Tibial nerve (tissue), 3 donors: Measurements from ENCODE around the gene KRTAP10-8.

Source experiments
- CTCF ChIP-seq, 5 experiments: fragments of 200-600 bp in 3 of 5; fragments of 450-650 bp in 2 of 5; sonication (generic) in 3 of 5; IDR thresholded peaks; one replicate each; pipeline ENCODE4 v1.5.1; 2016 to 2019; ENCODE audit warnings: antibody characterized with exemption in 5 of 5, mild to moderate bottlenecking in 3 of 5, moderate library complexity in 2 of 5
- POLR2A ChIP-seq, 2 donors: fragments of 450-650 bp; IDR thresholded peaks; one replicate each; pipeline ENCODE4 v1.6.1; 2017; ENCODE audit warnings: antibody characterized with exemption in 2 of 2, mild to moderate bottlenecking in 2 of 2, moderate library complexity in 2 of 2

- TF ChIP-seq CTCF (IDR thresholded peaks at IDR 0.05) (no peak), POLR2A (IDR thresholded peaks at IDR 0.05) (no peak)
These were observed 22.1 kb upstream of the KRTAP10-8 start for GRCh38 chr21:44589586-44590305.
